K562 (cell line): ENCODE data around the gene ZNF48. TPM values are rescaled to one million over a fixed set of nuclear protein-coding genes. Genes with fewer than 3 reads are reported as not detected.

Experiments used
- ATF6 ChIP-seq: sonication (generic); formaldehyde crosslinking; IDR thresholded peaks from 2 replicates; pipeline ENCODE4 v1.4.0; 2020; ENCODE audit warnings: mild to moderate bottlenecking, missing genetic modification reagents
- CEBPG ChIP-seq, 3 experiments: fragments of 200-800 bp in 1 of 3; sonication (Bioruptor generic) in 1 of 3; sonication (generic) in 1 of 3; formaldehyde crosslinking in 1 of 3; IDR thresholded peaks in 2 of 3; conservative IDR thresholded peaks in 1 of 3; 2 replicates each; pipeline versions ENCODE4 v1.6.1 to v1.8.0; 2016 to 2022; ENCODE audit warnings: missing compliant biosample characterization in 2 of 3, missing genetic modification characterization in 2 of 3, mild to moderate bottlenecking in 1 of 3, missing genetic modification reagents in 1 of 3
- CSDE1 ChIP-seq, 2 experiments: fragments of 450-650 bp; IDR thresholded peaks; 2 replicates each; pipeline ENCODE4 v1.6.1; 2016; ENCODE audit warnings: mild to moderate bottlenecking in 1 of 2
- HLTF ChIP-seq: fragments of 450-650 bp; IDR thresholded peaks from 2 replicates; pipeline ENCODE4 v1.6.1; 2016
- PRDM10 ChIP-seq: fragments of 450-650 bp; IDR thresholded peaks from 2 replicates; pipeline ENCODE4 v1.6.1; 2018; ENCODE audit not compliant: partially characterized antibody
- SMAD2 ChIP-seq: fragments of 150-350 bp; IDR thresholded peaks from 2 replicates; pipeline ENCODE4 v1.6.1; 2014; ENCODE audit warnings: low read depth, mild to moderate bottlenecking, low read length
- SOX6 ChIP-seq: fragments of 450-650 bp; IDR thresholded peaks from 2 replicates; pipeline ENCODE4 v1.6.1; 2014; ENCODE audit warnings: mild to moderate bottlenecking
- STAG1 ChIP-seq: sonication (generic); formaldehyde crosslinking; IDR thresholded peaks from 2 replicates; pipeline ENCODE4 v1.5.0; 2020; ENCODE audit warnings: missing genetic modification reagents, borderline replicate concordance
- TCF7L2 ChIP-seq: fragments of 150-350 bp; IDR thresholded peaks from 2 replicates; pipeline ENCODE4 v1.6.1; 2016; ENCODE audit warnings: low read depth, mild to moderate bottlenecking, low read length, moderate library complexity
- TFAM ChIP-seq: fragments of 250-450 bp; sonication (Bioruptor Pico); conservative IDR thresholded peaks from 2 replicates; pipeline ENCODE4 v1.5.0; 2021; ENCODE audit warnings: mild to moderate bottlenecking, moderate library complexity
- ZMIZ1 ChIP-seq, 2 experiments: fragments of 150-350 bp in 1 of 2; IDR thresholded peaks; 2 replicates each; pipeline ENCODE4 v1.6.1; 2012 to 2016; ENCODE audit warnings: low read depth in 2 of 2, low read length in 2 of 2, mild to moderate bottlenecking in 1 of 2, moderate library complexity in 1 of 2
- ZNF174 ChIP-seq: fragments of 250-450 bp; sonication (Bioruptor Pico); IDR thresholded peaks from 2 replicates; pipeline ENCODE4 v1.4.0; 2020; ENCODE audit warnings: mild to moderate bottlenecking
- ZNF41 ChIP-seq: fragments of 250-450 bp; sonication (Bioruptor Pico); conservative IDR thresholded peaks from 2 replicates; pipeline ENCODE4 v1.4.0; 2020; ENCODE audit warnings: mild to moderate bottlenecking
- ZNF512 ChIP-seq: IDR thresholded peaks from 2 replicates; pipeline ENCODE4 v1.6.1; 2016; ENCODE audit warnings: missing genetic modification characterization, missing compliant biosample characterization
- ZNF75A ChIP-seq: fragments of 450-650 bp; formaldehyde crosslinking; IDR thresholded peaks from 2 replicates; pipeline ENCODE4 v1.4.0; 2020; ENCODE audit warnings: mild to moderate bottlenecking
- ZNF780A ChIP-seq: fragments of 250-450 bp; sonication (Bioruptor Pico); IDR thresholded peaks from 2 replicates; pipeline ENCODE4 v1.5.0; 2021; ENCODE audit warnings: mild to moderate bottlenecking
- polyA plus RNA-seq, 8 experiments: library from polyadenylated mRNA; depleted of rRNA in 4 of 8; stranded (reverse) in 5 of 8; unstranded in 3 of 8; fragments of >200 nt; fragmentation: Nextera tagmentation in 2 of 8; fragmentation: Illumina TruSeq in 1 of 8; extraction: Ambion mirVana in 2 of 8; extraction: Trizol in 1 of 8; gene quantifications; 2 replicates each; pipeline versions ENCODE4 v1.2.1 to v1.2.3, GENCODE V29; 2011 to 2014; ENCODE audit warnings: inconsistent platforms in 1 of 8, missing spikeins in 1 of 8
- total RNA-seq, 7 experiments: library from RNA; depleted of rRNA in 6 of 7; stranded (reverse); fragments of >200 nt in 6 of 7; fragmentation: Illumina TruSeq in 2 of 7; extraction: Trizol in 2 of 7; gene quantifications; 2 replicates each; pipeline versions ENCODE4 v1.2.1 to v1.2.3, GENCODE V29; 2011 to 2021; ENCODE audit warnings: low replicate concordance in 1 of 7

ZNF48 gene
- total and polyA plus RNA-seq, 9 of the 15 experiments (the other 6 are each of a cell fraction or from before 2014, with no cell fraction given) = 0.38 to 11.6 (median 4.7) TPM

GRCh38 chr16:30407102-30407803 lies 12.0 kb downstream of the ZNF48 start, which contains the start of gene ZNF771 (continued):
- TF ChIP-seq PRDM10 (no peak), TCF7L2 (no peak), SMAD2 (no peak), TFAM (CRISPR knock-in tag) (no peak), SOX6 (no peak), ZMIZ1 (IDR thresholded peaks at IDR 0.05; ENCODE audit: low read depth in 2 of 2, low read length in 2 of 2) (no peak), CSDE1 (IDR thresholded peaks at IDR 0.05) (no peak), STAG1 (CRISPR knock-in tag) (no peak), ZNF41 (CRISPR knock-in tag) (no peak), ZNF174 (CRISPR knock-in tag) (no peak), ZNF512 (tag) (no peak), HLTF (no peak), ATF6 (CRISPR knock-in tag) (peak; percentile 81; the same call in 1 of the 2 replicates), CEBPG (CRISPR knock-in tag; IDR thresholded peaks at IDR 0.05) (peak; percentile 5; the same call in 1 of the 2 replicates), CEBPG (tag; conservative IDR thresholded peaks at IDR 0.05 in 1 of 2, IDR thresholded peaks at IDR 0.05 in 1 of 2) (no peak), ZNF75A (CRISPR knock-in tag) (no peak), ZNF780A (no peak)
